Cardiac fibroblast (primary cell): ENCODE data around the gene LRRC34.

ENCODE experiments used
- DNase-seq, 2 donors: peaks; one replicate each; pipeline versions ENCODE4 v3.0.0 to v3.0.0-alpha.2; 2010; ENCODE audit warnings: low read depth in 2 of 2
- H3K4me3 ChIP-seq, 2 donors: replicated peaks in 1 of 2; 1 replicate in 1 of 2; 2 replicates in 1 of 2; pipeline ENCODE4 v1.5.1; 2011; ENCODE audit warnings: low read depth in 2 of 2, low read length in 2 of 2, mild to moderate bottlenecking in 2 of 2, moderate library complexity in 1 of 2
- TF ChIP-seq, protein P1 (sequence below): IDR thresholded peaks from one replicate; pipeline ENCODE4 v1.5.1; 2011; ENCODE audit warnings: low read depth, mild to moderate bottlenecking, low read length, inconsistent platforms

LRRC34 gene

DNA sequence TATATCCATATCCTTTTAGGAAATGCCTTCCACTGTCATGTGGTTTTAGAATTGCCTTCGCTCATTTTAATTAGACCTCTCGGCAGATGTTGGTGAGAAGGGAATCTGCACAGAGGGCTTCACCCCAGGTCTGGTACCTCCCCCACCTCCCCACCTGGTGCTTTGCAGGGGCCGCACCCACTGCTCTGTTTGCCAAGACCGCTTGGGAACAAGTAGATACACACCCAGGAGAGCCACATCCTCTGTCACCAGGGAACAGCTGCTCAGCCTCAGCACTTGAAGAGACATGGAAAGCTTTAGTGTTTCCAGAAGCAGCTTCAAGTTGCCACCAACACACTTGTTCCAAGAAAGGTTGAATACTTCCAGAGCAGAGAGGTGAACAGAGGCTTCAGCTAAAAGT lies 35.2 kb upstream of the LRRC34 start:
- DNase-seq, result no peak
- no peak overlapping the region for H3K4me3 ChIP-seq
- TF ChIP-seq, protein P1, sequence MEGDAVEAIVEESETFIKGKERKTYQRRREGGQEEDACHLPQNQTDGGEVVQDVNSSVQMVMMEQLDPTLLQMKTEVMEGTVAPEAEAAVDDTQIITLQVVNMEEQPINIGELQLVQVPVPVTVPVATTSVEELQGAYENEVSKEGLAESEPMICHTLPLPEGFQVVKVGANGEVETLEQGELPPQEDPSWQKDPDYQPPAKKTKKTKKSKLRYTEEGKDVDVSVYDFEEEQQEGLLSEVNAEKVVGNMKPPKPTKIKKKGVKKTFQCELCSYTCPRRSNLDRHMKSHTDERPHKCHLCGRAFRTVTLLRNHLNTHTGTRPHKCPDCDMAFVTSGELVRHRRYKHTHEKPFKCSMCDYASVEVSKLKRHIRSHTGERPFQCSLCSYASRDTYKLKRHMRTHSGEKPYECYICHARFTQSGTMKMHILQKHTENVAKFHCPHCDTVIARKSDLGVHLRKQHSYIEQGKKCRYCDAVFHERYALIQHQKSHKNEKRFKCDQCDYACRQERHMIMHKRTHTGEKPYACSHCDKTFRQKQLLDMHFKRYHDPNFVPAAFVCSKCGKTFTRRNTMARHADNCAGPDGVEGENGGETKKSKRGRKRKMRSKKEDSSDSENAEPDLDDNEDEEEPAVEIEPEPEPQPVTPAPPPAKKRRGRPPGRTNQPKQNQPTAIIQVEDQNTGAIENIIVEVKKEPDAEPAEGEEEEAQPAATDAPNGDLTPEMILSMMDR, result no peak

DNA sequence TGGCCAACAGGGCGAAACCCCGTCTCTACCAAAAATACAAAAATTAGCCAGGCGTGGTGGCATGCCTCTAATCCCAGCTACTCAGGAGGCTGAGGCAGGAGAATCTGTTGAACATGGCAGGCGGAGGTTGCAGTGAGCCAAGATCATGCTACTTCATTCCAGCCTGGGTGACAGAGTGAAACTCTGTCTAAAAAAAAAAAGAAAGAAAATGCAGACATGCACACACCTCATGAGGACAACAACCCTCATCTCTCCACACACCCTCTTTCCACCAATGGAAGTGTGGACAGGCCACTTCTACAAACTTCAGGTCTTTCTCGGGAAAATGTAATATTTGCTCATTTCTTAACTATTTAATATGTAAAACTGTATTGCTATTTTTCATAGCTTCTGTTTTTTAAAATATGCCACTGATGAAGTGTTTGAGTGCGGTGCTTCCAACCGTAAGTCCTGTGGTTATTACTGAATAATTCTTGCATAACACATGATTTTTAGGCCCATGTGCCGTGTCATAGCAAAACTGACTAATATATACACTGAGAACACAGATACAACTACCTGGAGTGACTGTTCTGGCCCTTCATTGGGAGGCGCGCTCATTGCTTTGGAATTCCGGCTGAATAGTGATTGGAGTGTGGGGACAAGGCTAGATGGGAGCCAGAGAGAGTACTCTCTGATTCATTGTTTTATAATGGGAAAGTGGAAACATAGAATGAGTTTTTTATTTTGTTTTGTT lies 33.9 kb upstream of the LRRC34 start:
- no peak overlapping the region for H3K4me3 ChIP-seq
- TF ChIP-seq, protein P1, result no peak
- DNase-seq, result peak; percentile 24 to 87

DNA sequence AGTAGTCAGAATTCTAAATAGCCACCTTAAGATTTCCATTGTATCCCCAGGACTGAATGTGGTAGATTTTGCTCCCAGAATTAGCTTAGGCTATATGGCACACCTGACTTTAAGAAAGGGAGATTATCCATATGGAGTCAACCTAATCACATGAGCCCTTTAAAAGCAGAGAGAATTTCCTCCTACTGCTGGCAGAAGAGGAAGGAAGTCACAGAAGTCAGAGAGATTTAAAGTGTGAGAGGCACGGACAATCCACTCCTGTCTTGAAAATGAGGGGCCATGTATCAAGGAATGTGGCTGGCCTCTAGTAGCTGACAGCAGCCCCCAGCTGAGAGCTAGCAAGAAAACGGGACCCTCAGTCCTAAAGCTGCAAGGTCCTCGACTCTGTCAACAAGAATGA lies 30.3 kb upstream of the LRRC34 start:
- no peak overlapping the region for H3K4me3 ChIP-seq
- no peak for DNase-seq
- TF ChIP-seq, protein P1, result no peak

DNA sequence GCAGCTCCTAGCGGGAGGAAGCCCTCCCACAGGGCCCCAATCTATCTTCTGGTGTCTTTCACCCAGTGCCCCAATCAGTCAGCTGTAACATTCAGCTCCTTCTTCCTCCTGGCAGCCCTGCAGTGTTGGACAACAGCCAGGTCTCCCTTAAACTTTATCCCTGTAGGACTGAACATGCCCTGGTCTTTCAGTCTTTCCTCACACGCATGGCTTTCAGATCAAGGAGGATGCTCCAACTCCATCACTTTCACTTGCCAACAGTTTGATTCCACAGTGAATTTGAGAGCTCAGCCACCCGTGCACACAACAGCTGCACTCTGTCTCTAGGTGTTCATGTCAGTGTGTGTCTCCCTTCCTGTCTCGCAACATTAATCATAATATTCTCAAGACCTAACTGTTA lies 28.5 kb upstream of the LRRC34 start:
- DNase-seq, result peak; percentile 5 to 54
- TF ChIP-seq, protein P1, result no peak
- no peak overlapping the region for H3K4me3 ChIP-seq

DNA sequence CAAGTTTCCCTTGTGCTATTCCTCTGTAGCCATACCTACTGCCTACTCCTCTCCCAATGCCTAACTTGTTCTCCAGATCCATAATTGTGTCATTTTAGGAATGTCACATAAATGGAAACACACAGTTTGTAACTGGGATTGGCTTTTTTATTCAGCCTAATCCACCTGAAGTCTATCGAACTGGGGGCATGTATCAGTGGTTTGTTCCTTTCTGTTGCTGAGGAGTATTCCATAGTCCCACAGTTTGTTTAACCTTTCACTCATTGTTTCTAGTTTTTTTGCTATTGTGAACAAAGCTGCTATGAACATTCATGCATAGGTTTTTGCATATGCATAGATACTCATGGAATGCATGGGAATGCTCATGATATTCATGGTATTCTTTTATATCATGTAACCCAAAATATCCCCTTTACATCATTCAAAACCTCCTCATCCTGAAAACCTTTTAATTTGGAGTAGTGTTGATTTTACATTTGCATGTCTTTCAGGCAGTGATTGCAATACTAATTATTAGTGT lies 25.9 kb upstream of the LRRC34 start:
- no peak overlapping the region for H3K4me3 ChIP-seq
- TF ChIP-seq, protein P1, result no peak
- DNase-seq, result no peak

DNA sequence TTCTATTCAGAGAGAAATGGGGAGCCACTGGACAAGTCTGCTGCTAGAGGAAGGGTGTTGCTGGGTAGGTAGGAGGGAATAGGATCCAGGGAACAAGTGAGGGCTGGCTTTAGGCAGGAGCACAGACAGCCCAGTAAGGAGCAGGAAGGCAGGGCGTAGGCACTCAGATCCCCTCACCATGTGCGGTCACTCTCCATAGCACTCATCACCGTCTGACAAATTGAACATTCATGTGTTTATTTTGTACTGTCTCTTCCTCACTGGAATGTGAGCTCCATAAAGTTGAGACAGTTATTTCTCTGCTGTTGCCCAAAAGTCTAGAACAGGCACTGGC lies 24.2 kb upstream of the LRRC34 start:
- DNase-seq, result peak in 1 of 2 donors; percentile 20
- no peak overlapping the region for H3K4me3 ChIP-seq

More for the DNA sequence above, 24.2 kb upstream of the LRRC34 start:
- TF ChIP-seq, protein P1, result no peak
